Panc1 (cell line): Measurements from ENCODE around the gene CREB3L2. TPM values are rescaled to one million over a fixed set of nuclear protein-coding genes. Genes with fewer than 3 reads are reported as not detected.

Experiments used
- ATAC-seq: fragments of 200-7000 bp; cut with Tn5 transposase; 2 replicates; pipeline ENCODE4 v1.9.1; 2020; ENCODE audit warnings: mild to moderate bottlenecking, moderate library complexity
- BruUV-seq: library from RNA; stranded (reverse); fragments of 400-500 nt; replicated peaks from 2 replicates; lab custom pipeline; 2021; lab: Mats Ljungman, UMichigan
- CTCF ChIA-PET: fragments of 300-600 bp; sonication (Branson Sonifier 250); formaldehyde crosslinking; loops from one replicate; lab custom pipeline; 2022; ENCODE audit warnings: antibody characterized with exemption; lab: Charles Lee
- POLR2A ChIA-PET: fragments of 300-600 bp; sonication (Branson Sonifier 250); formaldehyde crosslinking; loops from one replicate; lab custom pipeline; 2022; ENCODE audit warnings: antibody characterized with exemption; lab: Charles Lee
- DNase-seq: peaks from one replicate; pipeline ENCODE4 v3.0.0-alpha.2; 2010; ENCODE audit warnings: low read depth, low spot score
- H3K27ac ChIP-seq: 2 replicates; pipeline ENCODE4 v1.5.1; 2011; ENCODE audit warnings: mild to moderate bottlenecking, low read length, inconsistent platforms
- H3K27me3 ChIP-seq: fragments of 200-500 bp; sonication (Bioruptor generic); 2 replicates; pipeline ENCODE4 v1.6.0; 2014; ENCODE audit warnings: low read length, inconsistent platforms; ENCODE audit not compliant: control insufficient read depth, insufficient read depth
- H3K36me3 ChIP-seq: fragments of 200-500 bp; sonication (Bioruptor generic); 2 replicates; pipeline ENCODE4 v1.5.1; 2014; ENCODE audit warnings: inconsistent platforms, mild to moderate bottlenecking, low read length, moderate library complexity; ENCODE audit not compliant: control insufficient read depth, insufficient read depth
- H3K4me1 ChIP-seq: 2 replicates; pipeline ENCODE4 v1.5.1; 2011; ENCODE audit warnings: inconsistent platforms, mild to moderate bottlenecking, low read length, moderate library complexity; ENCODE audit not compliant: control insufficient read depth, insufficient read depth
- H3K4me3 ChIP-seq, 2 experiments: 2 replicates each; pipeline ENCODE4 v1.5.1; 2011 to 2012; ENCODE audit warnings: low read depth in 2 of 2, low read length in 2 of 2, mild to moderate bottlenecking in 2 of 2, inconsistent platforms in 1 of 2, moderate library complexity in 1 of 2
- H3K9me3 ChIP-seq: fragments of 200-500 bp; sonication (Bioruptor generic); 2 replicates; pipeline ENCODE4 v1.5.1; 2014; ENCODE audit warnings: low read depth, mild to moderate bottlenecking, inconsistent platforms, low read length, moderate library complexity; ENCODE audit not compliant: control insufficient read depth, insufficient read depth
- POLR2AphosphoS5 ChIP-seq: IDR thresholded peaks from 2 replicates; pipeline ENCODE4 v1.6.1; 2012; ENCODE audit warnings: mild to moderate bottlenecking, low read depth, low read length, moderate library complexity
- SIN3A ChIP-seq: IDR thresholded peaks from 2 replicates; pipeline ENCODE4 v1.6.1; 2012; ENCODE audit warnings: low read depth, mild to moderate bottlenecking, low read length, moderate library complexity, borderline replicate concordance; ENCODE audit not compliant: insufficient read depth
- TCF7L2 ChIP-seq: IDR thresholded peaks from 2 replicates; pipeline ENCODE4 v1.6.1; 2011; ENCODE audit warnings: mild to moderate bottlenecking, low read depth, low read length, inconsistent platforms
- in situ Hi-C: cut with HindIII; loops from 2 replicates; pipeline ENCODE4 v1.10.0; 2016; ENCODE audit warnings: low sequenced_read_pairs, low pct_unique_long_range_greater_than_20kb
- intact Hi-C: fragments of 100-400 bp; cut with micrococcal nuclease; formaldehyde crosslinking; loops from one replicate; pipeline ENCODE4 v1.10.0; 2022; ENCODE audit not compliant: unreplicated experiment
- total RNA-seq: library from RNA; stranded (reverse); gene quantifications from one replicate; pipeline ENCODE4 v1.2.1, GENCODE V29; 2021; ENCODE audit not compliant: unreplicated experiment
- TF ChIP-seq, protein P1 (sequence below), 2 experiments: IDR thresholded peaks; 2 replicates each; pipeline ENCODE4 v1.6.1; 2011 to 2012; ENCODE audit warnings: low read depth in 2 of 2, control low read depth in 1 of 2, low read length in 1 of 2, mild to moderate bottlenecking in 1 of 2, moderate library complexity in 1 of 2; ENCODE audit not compliant: insufficient read depth in 1 of 2
- TF ChIP-seq, protein P2 (sequence below): fragments of 450-650 bp; IDR thresholded peaks from 2 replicates; pipeline ENCODE4 v1.5.1; 2017; ENCODE audit warnings: mild to moderate bottlenecking

CREB3L2 gene
- total RNA-seq, 1 experiment from 2014 or later = 22.7 TPM

DNA sequence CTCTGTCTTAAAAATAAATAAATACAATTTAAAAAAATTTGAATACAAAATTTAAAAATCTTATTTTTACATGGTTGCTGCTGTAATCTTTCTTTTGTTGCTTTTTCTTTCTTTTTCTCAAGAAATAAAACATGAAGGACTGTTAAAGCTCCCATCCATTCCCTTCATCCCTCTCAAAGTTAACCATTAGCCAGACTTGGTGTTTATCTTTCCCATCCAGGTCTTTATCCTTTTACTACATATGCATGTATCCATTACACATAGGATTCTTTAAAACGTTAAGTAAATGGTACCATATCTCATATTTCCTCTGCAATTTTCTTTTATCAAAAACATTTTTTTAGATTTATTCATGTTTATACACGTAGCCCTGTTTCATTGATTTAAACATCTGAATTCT lies 70.1 kb downstream of the CREB3L2 start:
- no peaks in the 10 kb centered on the region for H3K9me3 ChIP-seq

GRCh38 chr7:137930581-137930980 lies 71.3 kb downstream of the CREB3L2 start:
- intact Hi-C loops = no loop called here
- no TSS peak for BruUV-seq
- in situ Hi-C loops = no loop called here
- DNase-seq (no peak), ATAC-seq (peak; percentile 53; the same call in 1 of the 2 replicates)
- Histone ChIP-seq H3K27me3 (no peaks in the 10 kb centered on the region), H3K27ac (no peak overlapping the region), H3K9me3 (no peaks in the 10 kb centered on the region), H3K4me1 (no peaks in the 10 kb centered on the region), H3K36me3 (no peaks in the 10 kb centered on the region), H3K4me3 (no peak overlapping the region)
- CTCF ChIA-PET = no interaction called here
- TF ChIP-seq, protein P1, sequence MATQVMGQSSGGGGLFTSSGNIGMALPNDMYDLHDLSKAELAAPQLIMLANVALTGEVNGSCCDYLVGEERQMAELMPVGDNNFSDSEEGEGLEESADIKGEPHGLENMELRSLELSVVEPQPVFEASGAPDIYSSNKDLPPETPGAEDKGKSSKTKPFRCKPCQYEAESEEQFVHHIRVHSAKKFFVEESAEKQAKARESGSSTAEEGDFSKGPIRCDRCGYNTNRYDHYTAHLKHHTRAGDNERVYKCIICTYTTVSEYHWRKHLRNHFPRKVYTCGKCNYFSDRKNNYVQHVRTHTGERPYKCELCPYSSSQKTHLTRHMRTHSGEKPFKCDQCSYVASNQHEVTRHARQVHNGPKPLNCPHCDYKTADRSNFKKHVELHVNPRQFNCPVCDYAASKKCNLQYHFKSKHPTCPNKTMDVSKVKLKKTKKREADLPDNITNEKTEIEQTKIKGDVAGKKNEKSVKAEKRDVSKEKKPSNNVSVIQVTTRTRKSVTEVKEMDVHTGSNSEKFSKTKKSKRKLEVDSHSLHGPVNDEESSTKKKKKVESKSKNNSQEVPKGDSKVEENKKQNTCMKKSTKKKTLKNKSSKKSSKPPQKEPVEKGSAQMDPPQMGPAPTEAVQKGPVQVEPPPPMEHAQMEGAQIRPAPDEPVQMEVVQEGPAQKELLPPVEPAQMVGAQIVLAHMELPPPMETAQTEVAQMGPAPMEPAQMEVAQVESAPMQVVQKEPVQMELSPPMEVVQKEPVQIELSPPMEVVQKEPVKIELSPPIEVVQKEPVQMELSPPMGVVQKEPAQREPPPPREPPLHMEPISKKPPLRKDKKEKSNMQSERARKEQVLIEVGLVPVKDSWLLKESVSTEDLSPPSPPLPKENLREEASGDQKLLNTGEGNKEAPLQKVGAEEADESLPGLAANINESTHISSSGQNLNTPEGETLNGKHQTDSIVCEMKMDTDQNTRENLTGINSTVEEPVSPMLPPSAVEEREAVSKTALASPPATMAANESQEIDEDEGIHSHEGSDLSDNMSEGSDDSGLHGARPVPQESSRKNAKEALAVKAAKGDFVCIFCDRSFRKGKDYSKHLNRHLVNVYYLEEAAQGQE (IDR thresholded peaks at IDR 0.05; ENCODE audit: insufficient read depth in 1 of 2, low read depth in 2 of 2, low read length in 1 of 2) = no peak
- no peak for TF ChIP-seq SIN3A
- TF ChIP-seq POLR2AphosphoS5 = no peak
- TF ChIP-seq, protein P2, sequence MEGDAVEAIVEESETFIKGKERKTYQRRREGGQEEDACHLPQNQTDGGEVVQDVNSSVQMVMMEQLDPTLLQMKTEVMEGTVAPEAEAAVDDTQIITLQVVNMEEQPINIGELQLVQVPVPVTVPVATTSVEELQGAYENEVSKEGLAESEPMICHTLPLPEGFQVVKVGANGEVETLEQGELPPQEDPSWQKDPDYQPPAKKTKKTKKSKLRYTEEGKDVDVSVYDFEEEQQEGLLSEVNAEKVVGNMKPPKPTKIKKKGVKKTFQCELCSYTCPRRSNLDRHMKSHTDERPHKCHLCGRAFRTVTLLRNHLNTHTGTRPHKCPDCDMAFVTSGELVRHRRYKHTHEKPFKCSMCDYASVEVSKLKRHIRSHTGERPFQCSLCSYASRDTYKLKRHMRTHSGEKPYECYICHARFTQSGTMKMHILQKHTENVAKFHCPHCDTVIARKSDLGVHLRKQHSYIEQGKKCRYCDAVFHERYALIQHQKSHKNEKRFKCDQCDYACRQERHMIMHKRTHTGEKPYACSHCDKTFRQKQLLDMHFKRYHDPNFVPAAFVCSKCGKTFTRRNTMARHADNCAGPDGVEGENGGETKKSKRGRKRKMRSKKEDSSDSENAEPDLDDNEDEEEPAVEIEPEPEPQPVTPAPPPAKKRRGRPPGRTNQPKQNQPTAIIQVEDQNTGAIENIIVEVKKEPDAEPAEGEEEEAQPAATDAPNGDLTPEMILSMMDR = no peak
- no peak for TF ChIP-seq TCF7L2
- POLR2A ChIA-PET = no interaction called here

More for the DNA sequence above, 70.1 kb downstream of the CREB3L2 start:
- in situ Hi-C loops (no loop called here), intact Hi-C loops (no loop called here)
- TF ChIP-seq TCF7L2 = no peak
- TF ChIP-seq POLR2AphosphoS5 = no peak
- TF ChIP-seq, protein P1 (IDR thresholded peaks at IDR 0.05; ENCODE audit: insufficient read depth in 1 of 2, low read depth in 2 of 2, low read length in 1 of 2) = no peak
- TF ChIP-seq, protein P2 = no peak
- no peak for TF ChIP-seq SIN3A
- Histone ChIP-seq H3K36me3 (no peaks in the 10 kb centered on the region), H3K4me3 (no peak overlapping the region), H3K27me3 (no peaks in the 10 kb centered on the region), H3K4me1 (no peaks in the 10 kb centered on the region), H3K27ac (no peak overlapping the region)
- POLR2A ChIA-PET = no interaction called here
- no TSS peak for BruUV-seq
- no peak for DNase-seq
- no peak for ATAC-seq
- CTCF ChIA-PET = no interaction called here
